Measurements from ENCODE around the gene HUWE1. TPM values are rescaled to one million over a fixed set of nuclear protein-coding genes. Genes with fewer than 3 reads are reported as not detected.

The HUWE1 gene
- total RNA-seq, 3 donors from 2014 or later = 99.7 to 122 (median 108) TPM

DNA sequence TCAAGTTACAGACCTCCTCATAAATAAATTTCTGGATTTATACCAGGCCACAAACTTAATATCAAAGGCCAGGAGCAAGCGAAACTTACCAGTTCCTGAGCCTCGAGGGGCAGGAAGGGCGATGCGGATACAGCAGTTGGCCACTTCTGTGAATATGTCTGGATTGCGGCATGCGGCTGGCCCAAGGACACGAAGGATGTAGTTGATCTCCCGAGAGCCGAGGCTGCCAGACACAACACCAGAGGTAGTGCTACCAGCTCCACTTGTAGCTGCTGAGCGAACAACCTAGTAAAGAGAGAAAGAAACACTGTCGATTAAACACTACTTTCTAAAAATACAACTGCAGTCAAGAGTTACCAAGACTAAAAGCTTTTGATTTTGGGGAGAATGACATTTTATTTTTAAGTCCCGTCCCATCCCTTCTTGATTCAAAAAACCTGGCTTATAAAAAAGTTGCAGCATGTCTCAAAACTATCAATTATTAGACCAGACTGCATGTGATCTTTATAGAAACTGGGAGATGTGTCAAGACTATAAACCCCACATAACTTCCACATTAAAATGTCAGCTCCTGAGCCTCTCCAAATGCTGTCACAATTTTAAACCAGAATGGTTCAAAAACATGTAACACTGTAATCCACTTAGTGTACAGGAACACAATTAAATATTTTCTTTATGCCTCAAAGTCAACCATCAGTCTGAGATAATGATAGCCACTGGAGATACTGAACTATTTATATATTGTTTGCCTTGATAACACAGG lies 105.6 kb downstream of the HUWE1 start:
- intact Hi-C loops (cut with DNase I; ENCODE audit: low total_unique reads) = no loop called here
- DNase-seq (ENCODE audit: low spot score in 2 of 2) = no peak
- H3K36me3 ChIP-seq = no peaks in the 10 kb centered on the region
- H3K4me3 ChIP-seq = no peak overlapping the region
- TF ChIP-seq POLR2AphosphoS5 (IDR thresholded peaks at IDR 0.05) = no peak
- TF ChIP-seq POLR2A (IDR thresholded peaks at IDR 0.05) = no peak
- TF ChIP-seq, protein P1, sequence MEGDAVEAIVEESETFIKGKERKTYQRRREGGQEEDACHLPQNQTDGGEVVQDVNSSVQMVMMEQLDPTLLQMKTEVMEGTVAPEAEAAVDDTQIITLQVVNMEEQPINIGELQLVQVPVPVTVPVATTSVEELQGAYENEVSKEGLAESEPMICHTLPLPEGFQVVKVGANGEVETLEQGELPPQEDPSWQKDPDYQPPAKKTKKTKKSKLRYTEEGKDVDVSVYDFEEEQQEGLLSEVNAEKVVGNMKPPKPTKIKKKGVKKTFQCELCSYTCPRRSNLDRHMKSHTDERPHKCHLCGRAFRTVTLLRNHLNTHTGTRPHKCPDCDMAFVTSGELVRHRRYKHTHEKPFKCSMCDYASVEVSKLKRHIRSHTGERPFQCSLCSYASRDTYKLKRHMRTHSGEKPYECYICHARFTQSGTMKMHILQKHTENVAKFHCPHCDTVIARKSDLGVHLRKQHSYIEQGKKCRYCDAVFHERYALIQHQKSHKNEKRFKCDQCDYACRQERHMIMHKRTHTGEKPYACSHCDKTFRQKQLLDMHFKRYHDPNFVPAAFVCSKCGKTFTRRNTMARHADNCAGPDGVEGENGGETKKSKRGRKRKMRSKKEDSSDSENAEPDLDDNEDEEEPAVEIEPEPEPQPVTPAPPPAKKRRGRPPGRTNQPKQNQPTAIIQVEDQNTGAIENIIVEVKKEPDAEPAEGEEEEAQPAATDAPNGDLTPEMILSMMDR (IDR thresholded peaks at IDR 0.05) = no peak
- no peak overlapping the region for H3K27ac ChIP-seq
- H3K4me1 ChIP-seq = no peaks in the 10 kb centered on the region
- H3K27me3 ChIP-seq = peaks cover 0 to 28% of the 10 kb centered on the region in 2 donors
- no peaks in the 10 kb centered on the region for H3K9me3 ChIP-seq

DNA sequence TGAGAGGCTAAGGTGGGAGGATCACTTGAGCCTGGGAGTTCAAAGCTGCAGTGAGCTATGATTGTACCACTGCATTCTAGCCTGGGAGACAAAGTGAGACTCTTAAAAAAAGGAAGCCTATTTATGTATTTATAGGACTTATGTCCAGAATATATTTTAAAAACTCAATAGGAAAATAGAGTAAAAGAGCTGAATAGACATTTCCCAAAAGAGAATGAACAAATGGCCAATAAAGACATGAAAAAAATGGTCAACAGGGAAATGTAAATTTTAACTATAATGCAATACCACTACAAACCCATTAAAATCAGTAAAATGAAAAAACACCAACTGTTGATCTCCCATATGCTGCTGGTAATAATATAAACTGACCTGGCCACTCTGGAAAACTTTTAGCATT lies 115.0 kb downstream of the HUWE1 start:
- H3K4me1 ChIP-seq = no peaks in the 10 kb centered on the region
- no peaks in the 10 kb centered on the region for H3K9me3 ChIP-seq
- peaks cover 0 to 48% of the 10 kb centered on the region in 2 donors for H3K27me3 ChIP-seq
- intact Hi-C loops (cut with DNase I; ENCODE audit: low total_unique reads) = no loop called here
- H3K27ac ChIP-seq = no peak overlapping the region
- TF ChIP-seq, protein P1 (IDR thresholded peaks at IDR 0.05) = no peak
- TF ChIP-seq POLR2A (IDR thresholded peaks at IDR 0.05) (no peak), POLR2AphosphoS5 (IDR thresholded peaks at IDR 0.05) (no peak)
- no peak for DNase-seq (ENCODE audit: low spot score in 2 of 2)
- no peaks in the 10 kb centered on the region for H3K36me3 ChIP-seq
- no peak overlapping the region for H3K4me3 ChIP-seq

DNA sequence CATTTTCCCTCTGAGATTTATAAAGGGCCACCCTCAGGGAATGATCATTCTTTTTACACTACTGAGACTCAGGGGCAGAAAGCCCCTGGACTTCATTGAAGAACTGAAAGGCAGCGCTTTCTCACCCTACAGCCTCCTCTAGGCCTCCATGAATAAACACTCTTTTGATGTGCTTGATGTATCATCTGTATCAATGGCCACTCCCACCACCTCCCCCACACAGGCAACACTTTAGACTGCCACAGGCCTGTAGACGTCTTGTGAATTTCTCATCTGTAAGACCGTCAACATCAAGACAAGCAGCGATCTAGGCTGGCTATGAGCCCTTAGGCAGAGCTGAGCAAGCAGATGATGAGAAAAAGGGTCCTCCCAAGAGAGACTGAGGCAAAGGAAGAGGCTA lies 123.2 kb downstream of the HUWE1 start:
- no peak for DNase-seq (ENCODE audit: low spot score in 2 of 2)
- Histone ChIP-seq H3K36me3 (no peaks in the 10 kb centered on the region), H3K9me3 (no peaks in the 10 kb centered on the region), H3K4me1 (no peaks in the 10 kb centered on the region), H3K4me3 (no peak overlapping the region), H3K27ac (no peak overlapping the region), H3K27me3 (peaks cover 0 to 49% of the 10 kb centered on the region in 2 donors)
- intact Hi-C loops (cut with DNase I; ENCODE audit: low total_unique reads) = no loop called here
- TF ChIP-seq, protein P1 (IDR thresholded peaks at IDR 0.05) = no peak
- no peak for TF ChIP-seq POLR2A (IDR thresholded peaks at IDR 0.05)

DNA sequence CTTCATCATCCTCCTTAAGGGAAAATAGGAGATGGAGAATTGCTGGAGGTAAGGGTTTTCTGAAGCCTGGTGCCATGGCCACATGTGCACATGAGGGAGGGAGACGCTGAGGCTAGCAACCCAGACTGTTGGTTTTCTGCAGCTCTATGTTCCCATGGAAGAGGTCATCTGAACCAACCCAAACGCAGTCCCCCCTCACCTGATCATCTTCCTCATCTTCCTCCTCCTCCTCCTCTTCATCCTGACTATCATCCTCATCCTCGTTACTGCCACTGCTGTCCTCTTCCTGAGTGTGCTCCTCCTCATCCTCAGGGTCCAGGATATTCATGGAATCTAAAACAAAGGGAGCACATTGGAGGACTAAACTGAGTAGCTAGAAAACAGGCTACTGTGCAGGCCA lies 124.6 kb downstream of the HUWE1 start:
- H3K27ac ChIP-seq = no peak overlapping the region
- no peak for DNase-seq (ENCODE audit: low spot score in 2 of 2)
- peaks cover 0 to 41% of the 10 kb centered on the region in 2 donors for H3K27me3 ChIP-seq
- H3K4me3 ChIP-seq = no peak overlapping the region
- TF ChIP-seq, protein P1 (IDR thresholded peaks at IDR 0.05) = no peak
- no peak for TF ChIP-seq POLR2AphosphoS5 (IDR thresholded peaks at IDR 0.05)
- no peak for TF ChIP-seq POLR2A (IDR thresholded peaks at IDR 0.05)
- H3K4me1 ChIP-seq = no peaks in the 10 kb centered on the region
- H3K36me3 ChIP-seq = no peaks in the 10 kb centered on the region
- intact Hi-C loops (cut with DNase I; ENCODE audit: low total_unique reads) = no loop called here
- no peaks in the 10 kb centered on the region for H3K9me3 ChIP-seq

DNA sequence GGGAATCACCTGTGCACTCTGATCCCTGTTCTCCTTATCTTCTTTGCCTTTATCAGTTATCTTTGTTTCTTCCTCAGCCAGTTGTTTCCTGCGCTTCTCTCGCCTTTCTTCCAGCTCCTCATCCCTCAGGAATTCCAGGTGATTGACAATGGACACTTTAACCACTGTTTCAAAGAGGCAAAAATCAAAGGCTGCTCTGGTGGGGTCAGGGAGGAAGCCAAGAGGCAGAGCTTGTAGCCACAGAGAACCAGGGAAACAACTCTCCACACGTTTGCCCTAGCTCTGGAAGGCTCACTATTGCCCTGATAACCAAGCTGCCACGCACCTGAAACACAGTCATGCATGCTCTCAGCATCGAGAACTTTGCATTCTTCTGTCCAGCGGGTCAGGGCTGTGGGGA lies 127.9 kb downstream of the HUWE1 start:
- no peaks in the 10 kb centered on the region for H3K36me3 ChIP-seq
- H3K9me3 ChIP-seq = no peaks in the 10 kb centered on the region
- no peak overlapping the region for H3K27ac ChIP-seq
- H3K4me1 ChIP-seq = no peaks in the 10 kb centered on the region
- no peak overlapping the region for H3K4me3 ChIP-seq
- DNase-seq (ENCODE audit: low spot score in 2 of 2) = no peak
- peaks cover 0 to 36% of the 10 kb centered on the region in 2 donors for H3K27me3 ChIP-seq
- TF ChIP-seq POLR2AphosphoS5 (IDR thresholded peaks at IDR 0.05) (no peak), POLR2A (IDR thresholded peaks at IDR 0.05) (no peak)
- TF ChIP-seq, protein P1 (IDR thresholded peaks at IDR 0.05) = no peak
- intact Hi-C loops (cut with DNase I; ENCODE audit: low total_unique reads) = no loop called here
